ENCODE data around the gene CRIM1.

The CRIM1 gene

DNA sequence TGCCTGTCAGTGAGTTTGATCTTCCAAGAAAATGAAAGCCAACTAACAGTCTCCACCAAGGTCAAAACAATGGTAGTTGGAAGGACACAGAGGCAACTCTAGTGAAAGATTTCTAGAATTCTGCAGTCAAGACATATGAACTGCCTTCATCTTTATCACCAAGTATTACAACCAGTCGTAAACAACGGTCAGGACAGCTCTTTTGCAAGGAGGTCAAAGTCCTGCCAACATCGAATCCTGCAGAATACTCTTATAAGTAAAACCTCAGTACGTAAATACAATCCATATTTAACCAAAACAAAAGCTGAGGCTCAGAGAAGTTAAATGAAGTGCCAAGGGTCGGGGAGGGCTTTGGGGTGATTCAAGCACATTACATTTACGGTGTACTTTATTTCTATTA is 239.3 kb downstream of the CRIM1 start:
- no peak for DNase-seq
- in situ Hi-C loops (cut with HindIII; ENCODE audit: low pct_ligation_motif_present, low pct_unique_long_range_greater_than_20kb, low sequenced_read_pairs): no loop called here

DNA sequence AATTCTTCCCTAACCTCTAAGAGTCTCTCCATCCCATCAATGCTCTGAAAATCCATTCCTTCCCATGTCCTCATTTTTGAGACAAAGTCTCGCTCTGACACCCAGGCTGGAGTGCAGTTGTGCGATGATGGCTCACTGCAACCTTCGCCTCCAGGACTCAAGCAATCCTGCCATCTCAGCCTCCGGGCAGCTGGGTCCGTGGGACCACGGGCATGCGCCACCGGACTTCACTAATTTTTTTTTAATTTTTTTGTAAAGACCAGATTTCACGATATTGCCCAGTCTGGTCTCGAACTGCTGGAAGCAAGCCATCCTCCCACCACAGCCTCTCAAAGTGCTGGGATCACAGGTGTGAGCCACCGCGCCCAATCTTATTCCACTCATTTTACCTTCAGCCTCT is 240.8 kb downstream of the CRIM1 start:
- in situ Hi-C loops (cut with HindIII; ENCODE audit: low pct_ligation_motif_present, low pct_unique_long_range_greater_than_20kb, low sequenced_read_pairs): no loop called here
- no peak for DNase-seq

DNA sequence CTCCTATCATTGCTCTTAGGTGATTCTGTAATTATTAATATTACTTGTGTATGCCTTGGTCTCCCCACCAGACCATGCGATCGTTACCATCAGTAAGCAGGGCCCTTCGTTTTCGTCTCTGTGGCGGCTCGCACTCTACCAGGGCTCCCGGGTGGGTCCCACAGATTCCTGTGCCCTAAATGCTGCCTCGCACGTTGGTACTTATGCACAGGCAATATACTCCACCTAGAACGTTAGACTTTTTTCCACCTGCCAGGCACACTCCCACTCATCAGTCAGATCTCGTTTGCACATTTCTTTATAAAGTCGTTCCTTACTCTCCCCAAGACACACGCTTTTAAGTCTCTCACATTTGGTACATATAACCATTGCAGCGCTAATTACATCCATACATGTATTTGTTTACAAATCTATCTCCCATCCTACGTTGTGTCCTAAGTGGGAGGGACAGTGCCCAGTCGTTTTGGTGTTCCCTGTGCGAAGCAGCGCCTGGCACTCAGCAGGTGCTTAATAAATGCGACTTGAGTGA is 241.5 kb downstream of the CRIM1 start:
- DNase-seq: no peak
- in situ Hi-C loops (cut with HindIII; ENCODE audit: low pct_ligation_motif_present, low pct_unique_long_range_greater_than_20kb, low sequenced_read_pairs): no loop called here

DNA sequence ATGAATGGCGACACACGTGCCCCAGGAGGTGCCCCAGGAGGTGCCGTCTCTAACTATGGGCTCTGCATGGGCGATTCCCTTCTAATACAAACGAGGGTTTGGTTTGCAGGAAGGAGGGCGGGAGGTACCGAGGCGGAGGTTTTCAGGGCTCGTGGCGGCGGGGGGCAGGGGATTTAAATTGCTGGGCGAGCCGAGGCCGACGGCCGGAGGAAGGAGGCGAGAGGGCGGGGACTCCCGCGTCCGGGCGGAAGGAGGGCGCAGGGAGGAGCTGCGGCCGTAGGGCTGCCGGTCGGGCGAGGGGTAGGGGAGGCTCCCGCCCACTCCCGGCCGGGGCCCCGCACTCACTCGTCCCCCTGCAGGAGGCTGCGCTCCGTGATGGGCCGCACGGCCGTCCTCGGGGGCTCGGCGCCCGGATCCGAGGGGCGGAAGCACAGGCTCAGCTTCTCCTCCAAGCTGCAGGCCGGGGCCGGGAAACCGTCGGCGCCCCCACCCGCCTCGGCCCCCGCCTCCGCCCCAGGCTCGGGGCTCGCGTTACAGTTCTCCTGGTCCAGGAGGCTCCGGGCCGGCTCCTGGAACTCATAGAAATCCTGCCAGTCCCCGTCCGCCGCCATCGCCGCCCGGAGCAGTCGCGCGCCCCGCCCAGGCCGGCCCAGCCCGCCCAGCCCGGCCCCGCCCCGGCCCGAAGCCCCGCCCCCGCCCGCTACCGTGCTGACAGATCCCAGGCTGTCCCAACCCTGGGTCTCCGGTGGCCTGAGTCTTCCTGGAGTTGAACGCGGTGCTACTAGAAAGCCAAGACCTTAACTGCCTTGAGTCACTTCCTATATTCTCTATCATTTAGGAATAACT is 242.2 kb downstream of the CRIM1 start, which contains the start of gene FEZ2:
TSS of gene FEZ2 (minus strand) at position 637 of the 846 bp plus-strand sequence. CDS start at position 611, 26 bp downstream.
- peak; percentile 90 for DNase-seq
- in situ Hi-C loops (cut with HindIII; ENCODE audit: low pct_ligation_motif_present, low pct_unique_long_range_greater_than_20kb, low sequenced_read_pairs): no loop called here
